Activated CD4-positive, alpha-beta memory T cell treated with anti-CD3 and anti-CD28 coated beads for 36 hours (primary cell): Measurements from ENCODE around the gene CNIH3. TPM values are rescaled to one million over a fixed set of nuclear protein-coding genes. Genes with fewer than 3 reads are reported as not detected.

Experiments used
- CTCF ChIA-PET: fragments of 350-600 bp; sonication (Branson Sonifier 250); formaldehyde crosslinking; loops from one replicate; lab custom pipeline; 2021; ENCODE audit warnings: antibody characterized with exemption, inconsistent platforms; lab: Charles Lee
- POLR2A ChIA-PET: fragments of 350-600 bp; sonication (Branson Sonifier 250); formaldehyde crosslinking; loops from one replicate; lab custom pipeline; 2021; ENCODE audit warnings: antibody characterized with exemption; lab: Charles Lee
- DNase-seq: peaks from one replicate; pipeline ENCODE4 v3.0.0-alpha.2; 2020
- H3K27ac Mint-ChIP-seq: one replicate; pipeline ENCODE4 v1.8.0; 2021; ENCODE audit warnings: mixed read lengths
- H3K27me3 Mint-ChIP-seq: one replicate; pipeline ENCODE4 v1.8.0; 2021; ENCODE audit warnings: mixed read lengths
- H3K36me3 Mint-ChIP-seq: one replicate; pipeline ENCODE4 v1.8.0; 2021; ENCODE audit warnings: mixed read lengths
- H3K4me1 Mint-ChIP-seq: one replicate; pipeline ENCODE4 v1.8.0; 2021; ENCODE audit warnings: low read depth, mixed read lengths
- H3K4me3 Mint-ChIP-seq: one replicate; pipeline ENCODE4 v1.8.0; 2021; ENCODE audit warnings: mild to moderate bottlenecking, mixed read lengths
- H3K9me3 Mint-ChIP-seq: one replicate; pipeline ENCODE4 v1.8.0; 2021; ENCODE audit warnings: mixed read lengths
- intact Hi-C: fragments of 100-400 bp; cut with micrococcal nuclease; formaldehyde crosslinking; loops from one replicate; pipeline ENCODE4 v1.15.1; 2023
- total RNA-seq, 2 experiments: library from RNA; stranded (reverse); gene quantifications; one replicate each; pipeline ENCODE4 v1.2.3, GENCODE V29; 2021

CNIH3 gene
- total RNA-seq, 2 experiments from 2014 or later: 0.63 to 1.00 TPM

DNA sequence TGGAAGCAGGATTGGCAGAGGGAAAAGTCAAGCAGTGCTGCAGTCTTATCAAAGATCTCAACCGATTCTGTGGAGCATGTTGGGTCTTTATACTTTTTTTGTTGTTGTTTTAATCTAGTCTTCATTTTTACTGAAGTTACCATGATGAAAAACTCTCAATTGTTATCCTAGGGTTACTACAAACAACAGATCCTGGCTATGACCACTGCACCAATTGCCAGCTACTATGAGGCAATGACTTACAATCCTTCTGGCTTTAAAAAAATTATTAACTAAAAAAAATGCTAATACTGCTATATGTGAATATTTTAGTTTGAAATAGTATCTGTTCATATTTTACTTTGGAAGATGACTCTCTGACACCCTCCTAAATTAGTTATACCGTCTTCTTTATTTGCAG lies 145.9 kb downstream of the CNIH3 start:
- Mint-ChIP-seq H3K4me3 (no peak overlapping the region), H3K27ac (no peak overlapping the region), H3K36me3 (no peaks in the 10 kb centered on the region), H3K27me3 (peaks cover 1% of the 10 kb centered on the region), H3K4me1 (no peaks in the 10 kb centered on the region), H3K9me3 (peaks cover 9% of the 10 kb centered on the region)
- ChIA-PET CTCF (no interaction called here), POLR2A (no interaction called here)
- DNase-seq: no peak
- intact Hi-C loops: no loop called here

DNA sequence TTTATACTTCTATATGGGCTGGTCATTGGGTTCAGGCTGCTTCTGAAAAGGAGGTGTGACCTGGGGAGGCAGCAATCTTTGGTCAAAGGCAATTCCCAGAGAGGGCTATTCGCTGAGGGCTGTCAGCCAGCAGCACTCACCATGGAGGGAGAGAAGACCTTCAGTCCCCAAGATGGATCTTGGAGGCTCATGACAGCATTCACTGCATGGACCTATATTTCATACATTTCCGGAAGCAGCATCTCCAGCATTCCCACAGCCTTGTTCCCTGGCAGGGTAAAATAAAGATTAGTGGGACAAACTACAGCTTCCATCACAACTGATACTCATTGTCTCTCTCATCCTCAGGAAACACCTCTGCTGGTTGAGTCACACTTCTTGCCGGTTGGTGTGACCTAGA lies 146.6 kb downstream of the CNIH3 start:
- H3K4me3 Mint-ChIP-seq: no peak overlapping the region
- ChIA-PET CTCF (no interaction called here), POLR2A (no interaction called here)
- no peak overlapping the region for H3K27ac Mint-ChIP-seq
- no peaks in the 10 kb centered on the region for H3K36me3 Mint-ChIP-seq
- H3K4me1 Mint-ChIP-seq: no peaks in the 10 kb centered on the region
- intact Hi-C loops: no loop called here
- no peak for DNase-seq
- H3K9me3 Mint-ChIP-seq: peaks cover 9% of the 10 kb centered on the region
- peaks cover 1% of the 10 kb centered on the region for H3K27me3 Mint-ChIP-seq

GRCh38 chr1:224763126-224763775 lies 147.1 kb downstream of the CNIH3 start:
- DNase-seq: no peak
- POLR2A ChIA-PET: no interaction called here
- Mint-ChIP-seq H3K36me3 (no peaks in the 10 kb centered on the region), H3K9me3 (peaks cover 9% of the 10 kb centered on the region), H3K27ac (no peak overlapping the region), H3K4me3 (no peak overlapping the region), H3K4me1 (no peaks in the 10 kb centered on the region), H3K27me3 (peaks cover 1% of the 10 kb centered on the region)
- CTCF ChIA-PET: no interaction called here
- intact Hi-C loops: no loop called here

GRCh38 chr1:224766266-224766665 lies 150.1 kb downstream of the CNIH3 start:
- no peak overlapping the region for H3K4me3 Mint-ChIP-seq
- ChIA-PET POLR2A (no interaction called here), CTCF (interaction anchor here (1.0 to 1.4 kb wide), 2 partner anchors 10 to 253 kb away, joined by 3 to 4 read pairs; no protein-coding TSS in a partner anchor)
- no peaks in the 10 kb centered on the region for H3K9me3 Mint-ChIP-seq
- H3K27me3 Mint-ChIP-seq: peaks cover 4% of the 10 kb centered on the region
- no peaks in the 10 kb centered on the region for H3K36me3 Mint-ChIP-seq
- no peak for DNase-seq
- H3K4me1 Mint-ChIP-seq: no peaks in the 10 kb centered on the region
- H3K27ac Mint-ChIP-seq: no peak overlapping the region
- intact Hi-C loops: no loop called here

DNA sequence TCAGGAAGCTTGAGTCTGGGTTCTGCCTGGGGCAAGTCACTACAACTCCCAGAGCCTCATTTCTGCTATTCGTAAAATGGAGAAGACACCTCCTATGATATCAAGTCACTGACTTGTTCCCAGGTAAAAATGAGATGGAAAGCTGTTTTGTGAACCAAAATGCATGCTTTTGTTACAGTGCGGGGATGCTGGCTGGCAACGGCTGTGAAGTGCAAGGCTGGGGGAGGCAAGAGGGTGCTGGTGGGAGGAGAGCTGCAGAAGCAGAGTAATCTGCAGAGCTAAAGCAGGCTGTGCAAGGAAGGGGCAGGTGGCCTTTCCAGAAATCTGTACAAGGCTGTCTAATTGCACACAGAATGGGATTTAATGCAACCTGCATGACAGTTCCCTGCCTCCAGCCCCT lies 150.9 kb downstream of the CNIH3 start:
- ChIA-PET POLR2A (no interaction called here), CTCF (interaction anchor here (1.0 to 1.4 kb wide), 2 partner anchors 9 to 253 kb away, joined by 3 to 4 read pairs; no protein-coding TSS in a partner anchor)
- no peaks in the 10 kb centered on the region for H3K9me3 Mint-ChIP-seq
- H3K27ac Mint-ChIP-seq: no peak overlapping the region
- no peaks in the 10 kb centered on the region for H3K36me3 Mint-ChIP-seq
- DNase-seq: no peak
- no peaks in the 10 kb centered on the region for H3K4me1 Mint-ChIP-seq
- H3K27me3 Mint-ChIP-seq: peaks cover 4% of the 10 kb centered on the region
- no peak overlapping the region for H3K4me3 Mint-ChIP-seq
- intact Hi-C loops: no loop called here

DNA sequence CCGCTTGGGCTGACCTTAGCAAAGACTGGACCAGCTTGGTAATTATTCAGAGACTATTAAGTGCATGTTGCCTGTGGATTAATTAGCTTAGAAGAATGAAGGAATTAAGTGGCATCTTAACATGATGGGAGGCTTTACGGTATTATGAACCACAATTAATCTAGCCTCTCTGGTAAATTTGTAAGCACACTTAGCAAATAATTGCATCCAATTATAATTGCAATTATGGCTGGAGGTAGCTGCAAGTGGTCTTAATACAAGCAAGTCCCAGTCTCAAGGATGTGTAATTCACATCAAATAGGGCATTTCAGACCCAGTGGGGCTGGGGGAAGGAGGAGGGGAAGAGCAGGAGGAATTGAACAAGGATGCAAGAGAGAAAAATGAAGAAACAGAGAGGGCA lies 151.6 kb downstream of the CNIH3 start:
- H3K4me1 Mint-ChIP-seq: no peaks in the 10 kb centered on the region
- no peaks in the 10 kb centered on the region for H3K9me3 Mint-ChIP-seq
- CTCF ChIA-PET: interaction anchor here (1.4 kb wide), 1 partner anchor 9 kb away, joined by 3 read pairs; no protein-coding TSS in a partner anchor
- intact Hi-C loops: no loop called here
- POLR2A ChIA-PET: no interaction called here
- peaks cover 4% of the 10 kb centered on the region for H3K27me3 Mint-ChIP-seq
- no peak overlapping the region for H3K27ac Mint-ChIP-seq
- no peaks in the 10 kb centered on the region for H3K36me3 Mint-ChIP-seq
- no peak for DNase-seq
- H3K4me3 Mint-ChIP-seq: no peak overlapping the region

DNA sequence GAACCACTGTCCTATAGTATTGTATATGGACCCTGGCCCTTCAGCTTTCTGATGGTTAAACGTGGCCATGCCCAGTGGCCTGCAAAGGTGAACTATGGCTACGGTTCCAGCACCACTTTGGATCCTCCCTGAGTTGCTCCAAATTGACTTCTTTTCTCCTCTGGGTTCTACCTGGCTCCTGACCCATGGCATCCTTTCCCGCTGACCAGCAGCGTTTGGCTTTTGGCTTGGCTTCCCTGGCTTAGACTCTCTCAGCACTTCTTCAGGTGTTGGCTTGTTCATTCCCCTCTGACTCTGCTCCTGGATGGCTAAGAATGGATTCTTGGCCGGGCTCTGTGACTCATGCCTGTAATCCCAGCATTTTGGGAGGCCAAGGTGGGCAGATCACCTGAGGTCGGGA lies 152.9 kb downstream of the CNIH3 start:
- ChIA-PET POLR2A (no interaction called here), CTCF (no interaction called here)
- intact Hi-C loops: no loop called here
- no peaks in the 10 kb centered on the region for H3K36me3 Mint-ChIP-seq
- peaks cover 4% of the 10 kb centered on the region for H3K27me3 Mint-ChIP-seq
- no peaks in the 10 kb centered on the region for H3K9me3 Mint-ChIP-seq
- H3K4me1 Mint-ChIP-seq: no peaks in the 10 kb centered on the region
- H3K4me3 Mint-ChIP-seq: no peak overlapping the region
- H3K27ac Mint-ChIP-seq: no peak overlapping the region
- no peak for DNase-seq

DNA sequence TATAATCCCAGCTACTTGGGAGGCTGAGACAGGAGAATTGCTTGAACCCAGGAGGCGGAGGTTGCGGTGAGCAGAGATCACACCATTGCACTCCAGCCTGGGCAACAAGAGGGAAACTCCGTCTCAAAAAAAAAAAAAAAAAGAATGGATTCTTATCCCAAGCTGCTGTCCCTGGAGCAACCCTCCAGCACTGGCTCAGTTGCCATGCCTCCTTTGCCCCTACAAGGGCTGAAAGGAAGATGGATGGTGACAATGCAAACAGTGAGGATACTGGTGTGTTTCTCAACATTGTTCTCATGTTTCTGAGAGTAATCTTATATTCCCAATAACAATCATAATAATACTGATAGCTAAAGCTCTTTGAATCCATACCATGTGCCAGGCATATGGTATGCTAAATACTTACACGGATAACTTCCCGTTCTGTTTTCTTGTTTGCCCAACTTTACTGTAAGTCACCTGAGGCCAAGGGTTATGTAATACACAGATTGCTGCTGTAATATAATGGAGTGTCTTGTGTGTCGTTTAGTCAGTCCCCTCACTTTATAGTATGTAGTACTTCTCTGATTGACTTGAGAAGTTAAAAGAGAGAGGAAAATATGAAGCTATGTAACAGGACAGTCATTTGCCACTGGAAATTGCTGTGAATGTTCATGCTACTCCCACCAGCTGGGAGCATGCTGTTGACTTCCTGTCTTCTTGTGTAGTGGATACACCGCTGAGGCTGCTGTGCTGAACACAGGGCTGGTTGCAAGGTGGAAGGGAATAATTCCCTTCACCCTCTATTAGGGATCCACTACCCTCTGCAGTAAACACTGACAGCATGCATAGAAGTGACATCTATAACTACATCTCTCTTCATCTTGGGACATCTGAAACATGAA lies 153.6 kb downstream of the CNIH3 start:
- POLR2A ChIA-PET: no interaction called here
- no peaks in the 10 kb centered on the region for H3K36me3 Mint-ChIP-seq

GRCh38 chr1:224770336-224770693 lies 154.2 kb downstream of the CNIH3 start:
- CTCF ChIA-PET: interaction anchor here (1.7 kb wide), 1 partner anchor 81 kb away, joined by 4 read pairs; no protein-coding TSS in a partner anchor
- DNase-seq: no peak
- H3K4me3 Mint-ChIP-seq: no peak overlapping the region
- intact Hi-C loops: no loop called here
- no peaks in the 10 kb centered on the region for H3K36me3 Mint-ChIP-seq
- H3K27ac Mint-ChIP-seq: no peak overlapping the region
- POLR2A ChIA-PET: no interaction called here
- no peaks in the 10 kb centered on the region for H3K4me1 Mint-ChIP-seq
- H3K27me3 Mint-ChIP-seq: peaks cover 6% of the 10 kb centered on the region
- no peaks in the 10 kb centered on the region for H3K9me3 Mint-ChIP-seq

More for the DNA sequence above, 153.6 kb downstream of the CNIH3 start:
- Mint-ChIP-seq H3K4me3 (no peak overlapping the region), H3K9me3 (no peaks in the 10 kb centered on the region), H3K27me3 (peaks cover 6% of the 10 kb centered on the region), H3K27ac (no peak overlapping the region), H3K4me1 (no peaks in the 10 kb centered on the region)
- no peak for DNase-seq
- CTCF ChIA-PET: interaction anchor here (1.7 kb wide), 1 partner anchor 81 kb away, joined by 4 read pairs; no protein-coding TSS in a partner anchor
- intact Hi-C loops: no loop called here

GRCh38 chr1:224773646-224774045 lies 157.5 kb downstream of the CNIH3 start:
- H3K36me3 Mint-ChIP-seq: no peaks in the 10 kb centered on the region
- no peak overlapping the region for H3K27ac Mint-ChIP-seq
- no peak for DNase-seq
- H3K9me3 Mint-ChIP-seq: no peaks in the 10 kb centered on the region
- H3K27me3 Mint-ChIP-seq: peaks cover 6% of the 10 kb centered on the region
- intact Hi-C loops: no loop called here
- H3K4me1 Mint-ChIP-seq: no peaks in the 10 kb centered on the region
- ChIA-PET CTCF (no interaction called here), POLR2A (no interaction called here)
- no peak overlapping the region for H3K4me3 Mint-ChIP-seq

DNA sequence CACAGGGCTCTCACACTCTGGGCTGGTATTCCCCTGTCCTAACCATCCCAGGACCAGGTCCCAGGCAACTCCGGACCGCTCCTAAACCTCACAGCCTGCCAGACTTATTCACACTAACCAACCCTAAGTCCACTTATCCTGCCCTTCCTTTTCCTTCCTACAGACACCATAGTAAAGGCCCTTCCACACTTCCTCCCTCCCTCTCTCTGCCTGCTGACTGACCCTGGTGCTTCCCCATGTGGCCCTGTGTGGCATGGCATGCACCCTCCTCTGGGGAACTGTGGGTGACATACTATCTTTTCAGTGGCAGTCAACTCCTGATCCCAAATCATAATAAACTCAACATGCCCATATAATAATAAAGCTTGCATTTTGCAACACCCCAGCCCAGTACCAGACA lies 158.3 kb downstream of the CNIH3 start:
- ChIA-PET CTCF (interaction anchor here (1.1 kb wide), 1 partner anchor 77 kb away, joined by 4 read pairs; no protein-coding TSS in a partner anchor), POLR2A (no interaction called here)
- peaks cover 5% of the 10 kb centered on the region for H3K27me3 Mint-ChIP-seq
- H3K36me3 Mint-ChIP-seq: no peaks in the 10 kb centered on the region
- no peaks in the 10 kb centered on the region for H3K9me3 Mint-ChIP-seq
- no peak overlapping the region for H3K27ac Mint-ChIP-seq
- intact Hi-C loops: no loop called here
- DNase-seq: no peak
- H3K4me1 Mint-ChIP-seq: no peaks in the 10 kb centered on the region
- H3K4me3 Mint-ChIP-seq: no peak overlapping the region

- Mint-ChIP-seq H3K36me3 (no peaks in the 10 kb centered on the region), H3K9me3 (no peaks in the 10 kb centered on the region), H3K27ac (no peak overlapping the region), H3K4me1 (no peaks in the 10 kb centered on the region), H3K4me3 (no peak overlapping the region), H3K27me3 (peaks cover 3% of the 10 kb centered on the region)
- ChIA-PET POLR2A (no interaction called here), CTCF (no interaction called here)
- intact Hi-C loops: no loop called here
- no peak for DNase-seq
These were observed 161.1 kb downstream of the CNIH3 start for GRCh38 chr1:224777180-224777579.
